22Rv1 (cell line): ENCODE data around the gene MRPS23.
A peak's percentile ranks its signal among the peaks of the same experiment; 100 is the strongest.

Source experiments
- H3K27ac ChIP-seq: fragments of 450-650 bp; 2 replicates; pipeline ENCODE4 v1.5.1; 2017
- ZFX ChIP-seq: fragments of 450-650 bp; IDR thresholded peaks from 2 replicates; pipeline ENCODE4 v1.6.1; 2017; ENCODE audit warnings: antibody characterized with exemption, borderline replicate concordance
- TF ChIP-seq, protein P1 (sequence below): fragments of 450-650 bp; IDR thresholded peaks from 2 replicates; pipeline ENCODE4 v1.5.1; 2017; ENCODE audit warnings: mild to moderate bottlenecking

The MRPS23 gene

DNA sequence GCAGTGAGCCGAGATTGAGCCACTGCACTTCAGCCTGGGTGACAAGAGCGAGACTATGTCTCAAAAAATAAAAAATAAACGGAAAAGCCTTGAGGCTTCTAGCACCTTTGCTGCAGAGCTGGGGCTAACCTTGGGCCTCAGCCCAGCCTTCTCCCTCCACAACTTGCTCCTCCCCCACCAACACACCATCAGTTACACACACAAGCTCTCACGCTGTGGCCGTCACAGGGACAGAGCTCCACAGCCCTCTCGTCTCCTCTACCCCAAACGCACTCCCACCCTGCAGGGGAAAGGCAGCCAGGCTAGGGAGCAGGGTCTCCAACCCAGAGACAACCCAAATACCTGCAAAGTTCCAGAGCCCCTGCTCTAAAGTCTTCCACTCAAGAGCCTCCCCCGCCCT is 22.0 kb upstream of the MRPS23 start:
- no peak overlapping the region for H3K27ac ChIP-seq
- no peak for TF ChIP-seq ZFX
- TF ChIP-seq, protein P1, sequence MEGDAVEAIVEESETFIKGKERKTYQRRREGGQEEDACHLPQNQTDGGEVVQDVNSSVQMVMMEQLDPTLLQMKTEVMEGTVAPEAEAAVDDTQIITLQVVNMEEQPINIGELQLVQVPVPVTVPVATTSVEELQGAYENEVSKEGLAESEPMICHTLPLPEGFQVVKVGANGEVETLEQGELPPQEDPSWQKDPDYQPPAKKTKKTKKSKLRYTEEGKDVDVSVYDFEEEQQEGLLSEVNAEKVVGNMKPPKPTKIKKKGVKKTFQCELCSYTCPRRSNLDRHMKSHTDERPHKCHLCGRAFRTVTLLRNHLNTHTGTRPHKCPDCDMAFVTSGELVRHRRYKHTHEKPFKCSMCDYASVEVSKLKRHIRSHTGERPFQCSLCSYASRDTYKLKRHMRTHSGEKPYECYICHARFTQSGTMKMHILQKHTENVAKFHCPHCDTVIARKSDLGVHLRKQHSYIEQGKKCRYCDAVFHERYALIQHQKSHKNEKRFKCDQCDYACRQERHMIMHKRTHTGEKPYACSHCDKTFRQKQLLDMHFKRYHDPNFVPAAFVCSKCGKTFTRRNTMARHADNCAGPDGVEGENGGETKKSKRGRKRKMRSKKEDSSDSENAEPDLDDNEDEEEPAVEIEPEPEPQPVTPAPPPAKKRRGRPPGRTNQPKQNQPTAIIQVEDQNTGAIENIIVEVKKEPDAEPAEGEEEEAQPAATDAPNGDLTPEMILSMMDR: no peak

DNA sequence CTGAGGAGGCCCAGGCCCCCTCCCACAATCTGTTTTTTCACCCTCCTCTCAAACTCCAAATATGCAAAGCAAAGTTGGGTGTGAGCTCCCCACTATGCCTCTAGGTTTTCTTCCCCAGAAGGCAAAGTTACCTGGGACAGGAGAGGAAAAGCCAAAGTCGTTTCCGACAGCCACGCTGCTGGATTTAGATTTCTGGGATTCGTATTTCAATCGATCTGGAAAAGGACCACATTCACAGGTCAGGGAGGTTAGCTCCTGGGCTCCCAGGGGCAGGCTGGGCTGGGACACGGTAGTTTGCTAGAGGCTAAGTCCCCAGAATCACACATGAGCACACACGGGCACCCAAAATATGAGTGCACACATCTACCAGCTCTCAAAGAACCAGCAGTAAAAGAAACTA is 21.3 kb upstream of the MRPS23 start:
- TF ChIP-seq ZFX: no peak
- TF ChIP-seq, protein P1: no peak
- H3K27ac ChIP-seq: no peak overlapping the region

DNA sequence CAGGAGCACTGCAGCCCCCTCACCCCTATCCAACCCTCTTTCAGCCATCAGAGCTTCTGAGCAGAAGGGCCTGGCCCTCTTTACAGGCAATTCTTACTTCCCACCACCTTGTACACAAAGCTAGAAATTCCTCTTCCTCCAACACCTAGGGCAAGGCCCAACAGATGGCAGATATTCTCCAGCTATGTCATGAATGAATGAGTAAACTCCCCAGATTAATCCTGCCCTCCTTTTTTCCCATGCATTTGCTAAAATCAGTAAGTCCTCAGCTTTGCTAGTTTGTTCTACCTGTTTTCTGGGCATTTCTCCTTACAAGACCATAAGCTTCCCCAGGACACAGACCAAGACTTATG is 20.4 kb upstream of the MRPS23 start:
- no peak overlapping the region for H3K27ac ChIP-seq
- no peak for TF ChIP-seq ZFX
- TF ChIP-seq, protein P1: no peak

DNA sequence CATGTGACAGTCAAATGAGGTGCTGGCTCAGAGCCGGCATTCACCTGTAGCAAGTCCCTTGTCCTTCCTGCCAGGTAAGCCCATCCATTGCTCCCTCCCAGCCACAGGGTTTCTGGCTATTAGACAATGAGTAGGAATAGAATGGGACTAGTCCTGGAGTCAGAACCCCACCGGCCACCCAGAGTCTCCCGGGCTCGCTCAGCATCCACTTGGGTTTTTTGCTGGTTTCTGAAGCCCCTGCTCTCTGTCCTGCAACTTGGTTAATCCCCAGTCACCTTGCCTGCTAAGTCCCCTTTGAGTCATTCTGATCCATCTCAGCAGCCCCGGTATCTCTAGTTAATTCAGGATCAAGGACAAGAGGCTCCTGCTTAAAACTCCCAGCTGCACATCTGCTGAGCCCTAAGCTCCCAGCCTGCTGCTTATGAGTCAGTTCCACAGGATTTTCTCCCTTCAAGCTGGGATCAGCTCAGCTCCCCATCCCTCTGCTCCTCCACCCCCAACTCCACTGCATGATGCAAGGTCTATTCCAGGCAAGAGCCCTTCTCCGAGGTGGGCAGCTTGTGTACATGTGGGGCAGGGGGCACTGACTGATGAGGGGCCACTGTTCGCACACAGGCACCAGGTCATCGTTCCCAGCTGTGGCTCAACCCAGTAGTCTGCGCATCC is 19.9 kb upstream of the MRPS23 start:
- no peak overlapping the region for H3K27ac ChIP-seq

DNA sequence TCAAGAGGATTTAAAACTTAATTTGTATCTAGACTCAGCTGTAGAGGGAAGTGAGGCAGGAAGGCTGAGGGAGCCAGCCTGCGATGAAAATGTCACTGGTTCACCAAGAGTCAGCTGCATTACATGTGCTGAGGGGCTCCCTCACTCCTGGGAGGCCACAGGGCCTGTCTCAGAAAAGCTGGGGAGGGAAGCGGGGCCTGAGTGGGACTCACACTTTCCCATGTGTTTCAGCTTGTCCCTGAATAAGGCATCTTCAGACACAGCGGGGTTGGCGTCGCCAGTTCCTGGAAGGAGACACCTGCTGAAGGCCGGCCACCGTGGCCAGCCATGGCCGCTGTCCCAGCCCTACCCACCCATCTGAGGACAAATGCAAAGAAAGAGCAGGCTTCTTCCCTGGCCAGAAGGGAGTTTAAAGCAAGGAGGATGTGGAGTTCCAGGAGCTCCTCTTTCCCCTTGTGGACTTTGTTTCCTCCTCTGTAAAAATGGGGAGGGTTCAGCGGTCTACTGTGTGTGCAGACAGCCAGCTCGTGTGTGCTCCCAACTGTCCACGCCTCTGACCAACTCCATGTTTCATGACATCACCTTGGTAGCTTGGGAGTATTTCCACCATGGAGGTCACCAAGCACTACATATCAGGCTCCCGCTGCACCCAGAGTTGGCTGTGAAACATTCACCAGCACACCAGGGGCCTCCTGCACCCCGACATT is 19.2 kb upstream of the MRPS23 start:
- TF ChIP-seq ZFX: no peak
- TF ChIP-seq, protein P1: no peak
- H3K27ac ChIP-seq: no peak overlapping the region

More for the DNA sequence above, 19.9 kb upstream of the MRPS23 start:
- no peak for TF ChIP-seq ZFX
- TF ChIP-seq, protein P1: no peak

DNA sequence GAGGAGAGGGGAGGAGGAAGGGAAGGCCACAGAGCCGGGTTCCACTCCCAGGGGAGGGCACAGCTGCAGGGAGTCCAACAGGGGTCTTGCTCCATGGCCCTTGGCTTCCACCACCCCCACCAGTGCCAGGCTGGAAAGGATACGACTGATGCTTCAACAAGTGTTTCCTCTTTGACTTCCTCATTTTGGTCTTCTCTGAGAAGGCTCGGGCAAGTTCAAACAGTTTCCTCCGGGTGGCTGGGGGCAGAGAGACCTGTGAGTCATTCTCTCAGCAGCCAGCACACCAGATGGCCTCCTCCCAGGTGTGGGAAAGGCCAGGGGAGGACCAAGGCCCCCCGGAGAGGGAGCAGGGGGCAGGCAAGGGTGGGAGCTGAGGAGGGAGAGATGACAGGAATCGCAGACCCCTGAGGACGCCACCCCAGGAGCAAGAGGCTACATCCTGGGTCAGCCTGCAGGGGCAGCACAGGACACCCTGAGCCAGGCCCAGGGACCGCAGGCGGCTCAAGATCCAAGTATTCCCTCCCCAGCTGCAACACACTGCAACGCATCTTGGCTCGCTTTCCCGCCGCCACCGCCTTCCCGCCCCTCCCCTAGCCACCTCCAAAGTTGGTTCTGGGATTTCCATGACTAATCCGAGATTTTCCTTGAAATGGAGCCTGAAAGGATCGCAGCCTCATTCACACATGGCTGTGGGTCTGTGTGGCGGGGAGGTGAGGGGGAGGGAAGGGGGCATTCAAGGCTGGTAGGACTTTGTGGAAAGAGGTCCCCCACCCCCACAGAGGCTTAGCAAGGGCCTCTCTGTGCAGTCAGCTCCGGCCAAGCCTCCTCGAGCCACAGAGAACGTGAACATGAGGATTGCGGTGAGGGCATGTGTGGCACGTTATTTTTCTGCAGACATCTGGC is 18.4 kb upstream of the MRPS23 start:
- H3K27ac ChIP-seq: no peak overlapping the region
- TF ChIP-seq, protein P1: 0 out of 2 replicates have a peak, but pooled peaks have one; percentile 10
- TF ChIP-seq ZFX: no peak
